ENCODE measurements around the gene SLC6A6. TPM values are rescaled to one million over a fixed set of nuclear protein-coding genes. Genes with fewer than 3 reads are reported as not detected.
"Not testable (repeated sequence)": the region's sequence is repeated elsewhere in the genome, so short reads cannot be mapped to it uniquely, and the experiment has no call there.

Gene SLC6A6
- total RNA-seq, 1 donor from 2014 or later = 37.5 TPM

GRCh38 chr3:14430053-14430452, 27.6 kb downstream of the SLC6A6 start:
- intact Hi-C loops (cut with DNase I) = no loop called here
- DNase-seq (ENCODE audit: low spot score) (no peak), ATAC-seq (no peak)

GRCh38 chr3:14430706-14431451, 28.5 kb downstream of the SLC6A6 start:
- intact Hi-C loops (cut with DNase I) = no loop called here
- no peak for ATAC-seq

DNA sequence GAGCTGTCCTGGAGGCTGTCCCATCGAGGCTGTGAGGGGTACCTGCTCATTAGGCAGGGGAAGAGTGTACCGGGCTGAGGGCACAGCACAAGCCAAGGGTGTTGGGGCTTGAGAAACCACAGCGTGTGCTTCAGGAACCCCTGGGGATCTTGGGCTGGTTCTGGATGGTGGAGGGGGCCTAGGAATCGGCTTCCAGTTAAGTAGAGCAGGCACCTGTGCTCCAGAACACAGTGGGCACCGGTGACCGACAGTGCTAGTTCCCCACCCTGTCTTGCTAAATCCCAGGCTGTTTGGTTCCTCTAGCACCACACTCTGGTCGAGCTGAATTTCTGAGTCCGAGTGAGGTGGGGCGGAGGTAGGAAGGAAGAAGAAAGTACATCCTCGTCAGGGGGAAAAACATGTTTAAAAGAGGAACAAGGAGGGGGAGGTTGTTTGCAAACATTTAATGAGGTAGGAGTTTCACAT, 29.1 kb downstream of the SLC6A6 start:
- intact Hi-C loops (cut with DNase I) = no loop called here
- DNase-seq (ENCODE audit: low spot score) = no peak
- no peak for ATAC-seq

More at GRCh38 chr3:14430706-14431451, 28.5 kb downstream of the SLC6A6 start:
- no peak for DNase-seq (ENCODE audit: low spot score)

DNA sequence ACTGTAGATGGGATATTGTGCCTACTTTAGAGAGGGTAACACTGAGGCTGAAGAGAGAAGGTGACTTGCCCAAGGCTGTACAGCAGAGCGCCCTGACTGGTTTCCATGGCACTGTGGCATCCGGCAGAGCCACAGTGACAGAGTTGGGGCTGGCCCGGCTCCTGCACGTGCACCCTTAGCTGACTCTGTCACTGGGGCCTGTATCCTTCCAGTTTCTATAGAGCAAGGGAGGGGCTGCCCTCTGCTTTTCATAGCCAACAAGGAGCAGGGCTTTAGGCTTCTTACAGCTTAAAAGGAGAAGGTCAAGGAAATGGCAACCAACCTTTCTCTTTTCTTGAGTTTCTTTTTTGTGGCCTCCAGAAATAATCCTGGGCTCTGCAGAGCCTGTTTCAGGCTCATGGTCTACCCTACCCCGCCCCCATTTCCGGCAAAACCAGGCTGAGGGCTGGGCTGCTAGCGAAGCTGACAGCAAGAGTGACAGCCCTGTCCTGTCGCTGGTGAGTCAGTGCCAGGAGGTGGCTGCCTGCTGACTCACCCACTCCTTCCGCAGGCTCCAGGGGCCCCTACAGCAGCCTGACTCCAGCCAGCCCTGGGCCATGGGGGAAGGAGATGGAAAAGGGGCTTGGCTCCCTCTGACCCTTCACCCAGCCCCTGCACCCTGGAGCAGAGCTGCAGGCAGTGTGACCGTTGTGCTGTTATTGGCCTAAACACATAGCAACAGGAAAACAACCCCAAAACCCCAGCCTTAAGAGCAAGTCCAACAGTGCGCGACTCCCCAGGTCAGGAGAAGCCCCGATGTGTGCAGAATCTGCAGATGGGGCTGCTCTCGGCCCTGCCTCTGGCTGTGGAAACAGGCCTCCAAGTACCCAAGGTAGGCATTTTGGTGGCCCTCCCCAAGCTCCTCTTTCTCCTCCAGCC, 29.8 kb downstream of the SLC6A6 start:
- intact Hi-C loops (cut with DNase I) = no loop called here
- DNase-seq (ENCODE audit: low spot score) = peak; percentile 84
- ATAC-seq = peak; percentile 83

DNA sequence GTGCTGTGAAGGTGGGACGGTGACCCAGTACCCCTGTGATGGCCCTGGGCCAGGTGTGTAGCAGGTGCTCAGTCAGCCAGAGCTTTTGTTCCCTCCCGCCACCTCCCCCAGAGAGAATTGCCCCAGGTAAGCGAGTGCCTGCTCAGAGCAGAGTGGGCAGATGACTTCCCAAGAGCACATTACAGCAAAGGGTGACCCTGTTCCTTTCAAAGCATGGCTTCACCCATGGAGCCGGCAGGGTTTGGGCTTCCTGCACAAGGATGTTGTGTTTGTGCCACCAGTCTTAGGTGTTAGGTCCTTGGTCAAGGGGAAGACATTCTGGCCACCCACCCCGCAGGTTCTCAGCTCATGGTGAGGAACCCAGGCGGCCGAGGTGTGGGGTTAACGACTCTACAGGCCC, 30.7 kb downstream of the SLC6A6 start:
- no peak for ATAC-seq
- intact Hi-C loops (cut with DNase I) = no loop called here

GRCh38 chr3:14434126-14434497, 31.7 kb downstream of the SLC6A6 start:
- no peak for ATAC-seq
- no peak for DNase-seq (ENCODE audit: low spot score)

More for the DNA sequence above, 30.7 kb downstream of the SLC6A6 start:
- no peak for DNase-seq (ENCODE audit: low spot score)

DNA sequence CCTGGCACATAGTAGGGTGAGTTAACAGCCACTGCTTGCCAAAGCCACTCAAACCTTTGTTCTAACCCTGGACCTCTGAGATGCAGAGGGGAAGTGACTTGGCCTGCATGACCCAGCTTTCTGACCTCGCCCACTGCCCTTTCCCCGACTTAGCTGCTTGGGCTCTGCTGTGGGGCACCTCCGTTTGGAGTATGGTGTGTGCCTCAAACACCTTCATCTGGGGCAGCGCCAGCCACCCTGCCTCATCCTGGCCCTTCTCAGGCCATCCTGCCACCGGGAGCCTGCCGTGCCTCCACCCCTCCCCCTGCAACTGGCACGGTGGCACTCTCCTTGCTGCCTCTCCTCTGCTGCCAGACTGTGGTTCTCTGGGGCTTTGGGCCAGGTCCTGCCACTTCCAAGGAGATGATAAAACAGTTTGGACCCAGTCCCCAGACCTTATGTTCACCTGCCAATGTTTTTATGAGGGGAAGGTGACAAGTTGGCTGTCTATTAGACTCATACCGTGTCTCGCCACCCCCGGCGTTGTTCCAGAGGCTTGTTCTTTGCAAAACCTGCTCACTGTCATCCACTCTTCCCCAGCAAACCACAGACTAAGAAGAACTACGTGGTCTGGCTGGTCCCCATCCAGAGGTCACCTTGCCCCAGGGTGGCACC, 32.2 kb downstream of the SLC6A6 start:
- intact Hi-C loops (cut with DNase I) = loop anchor here (2.0 kb wide), 1 partner anchor 56 kb away; no protein-coding TSS in a partner anchor
- ATAC-seq = no peak
- DNase-seq (ENCODE audit: low spot score) = no peak

More at GRCh38 chr3:14434126-14434497, 31.7 kb downstream of the SLC6A6 start:
- intact Hi-C loops (cut with DNase I) = loop anchor here (2.0 kb wide), 1 partner anchor 55 kb away; no protein-coding TSS in a partner anchor

- intact Hi-C loops (cut with DNase I) = loop anchor here (2.0 kb wide), 1 partner anchor 57 kb away; no protein-coding TSS in a partner anchor
- DNase-seq (ENCODE audit: low spot score) (no peak), ATAC-seq (no peak)
Observed at GRCh38 chr3:14435175-14436014, 33.0 kb downstream of the SLC6A6 start.

DNA sequence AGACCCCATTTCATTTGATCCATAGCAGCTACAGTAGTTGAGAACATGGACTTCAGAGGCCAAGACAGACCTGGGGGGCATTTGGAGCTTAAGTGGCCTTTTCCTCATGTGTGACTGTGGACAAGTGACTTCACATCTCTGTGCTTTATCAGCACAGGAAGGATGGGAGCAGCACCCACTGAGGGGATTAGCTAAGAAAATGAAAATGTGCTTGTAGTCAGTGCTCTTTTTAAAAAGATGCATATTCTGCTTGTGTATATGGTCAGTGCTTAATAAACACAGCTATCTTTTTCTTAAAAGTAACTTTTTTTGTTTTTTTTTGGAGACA, 34.5 kb downstream of the SLC6A6 start:
- intact Hi-C loops (cut with DNase I) = no loop called here
- no peak for DNase-seq (ENCODE audit: low spot score)
- no peak for ATAC-seq

- intact Hi-C loops (cut with DNase I); ATAC-seq: not testable (repeated sequence)
Observed at GRCh38 chr3:14437705-14438104, 35.3 kb downstream of the SLC6A6 start.

DNA sequence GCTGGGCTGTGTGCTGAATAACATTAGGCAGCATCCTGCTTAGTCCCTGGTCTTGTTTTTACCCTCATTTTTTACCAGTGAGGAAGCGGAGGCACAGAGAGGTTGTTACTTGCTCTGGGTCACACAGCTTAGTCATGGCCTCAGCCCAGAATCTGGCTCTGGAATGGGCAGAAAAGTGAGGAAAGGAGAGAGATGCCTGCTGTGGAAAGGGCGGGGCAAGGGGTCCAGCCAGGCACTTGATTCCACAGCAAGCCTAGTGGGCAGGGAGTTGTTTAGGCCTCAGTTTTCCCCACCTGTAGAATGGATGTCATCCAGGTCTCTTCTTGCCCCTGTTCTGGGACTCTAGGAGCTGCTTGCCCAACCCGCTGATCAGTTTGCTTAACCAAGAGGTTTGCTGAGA, 35.9 kb downstream of the SLC6A6 start:
- DNase-seq (ENCODE audit: low spot score) = no peak

More at GRCh38 chr3:14437705-14438104, 35.3 kb downstream of the SLC6A6 start:
- not testable (repeated sequence) for DNase-seq (ENCODE audit: low spot score)

DNA sequence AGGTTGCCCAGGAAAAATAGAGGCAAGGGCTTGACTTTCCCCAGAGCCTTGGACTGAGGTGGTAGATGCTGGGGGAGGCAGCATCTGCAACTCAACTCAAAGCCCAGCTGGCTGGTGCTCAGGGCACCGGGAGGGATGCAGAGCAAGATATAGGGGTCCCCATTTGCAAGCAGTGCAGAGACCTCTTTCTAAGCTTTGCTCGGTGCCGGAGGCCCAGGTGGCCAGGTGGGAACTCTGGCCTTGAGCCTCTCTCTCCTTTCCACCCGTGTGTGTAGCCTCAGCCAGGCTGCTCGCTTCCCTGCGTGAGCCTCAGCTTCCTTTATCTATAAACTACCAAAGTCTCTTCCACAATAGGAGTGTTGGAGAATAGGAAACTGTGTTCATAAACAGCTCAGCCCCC, 36.5 kb downstream of the SLC6A6 start:
- no peak for ATAC-seq
- intact Hi-C loops (cut with DNase I) = no loop called here
- DNase-seq (ENCODE audit: low spot score) = no peak

More for the DNA sequence above, 35.9 kb downstream of the SLC6A6 start:
- ATAC-seq = no peak
- intact Hi-C loops (cut with DNase I) = no loop called here

DNA sequence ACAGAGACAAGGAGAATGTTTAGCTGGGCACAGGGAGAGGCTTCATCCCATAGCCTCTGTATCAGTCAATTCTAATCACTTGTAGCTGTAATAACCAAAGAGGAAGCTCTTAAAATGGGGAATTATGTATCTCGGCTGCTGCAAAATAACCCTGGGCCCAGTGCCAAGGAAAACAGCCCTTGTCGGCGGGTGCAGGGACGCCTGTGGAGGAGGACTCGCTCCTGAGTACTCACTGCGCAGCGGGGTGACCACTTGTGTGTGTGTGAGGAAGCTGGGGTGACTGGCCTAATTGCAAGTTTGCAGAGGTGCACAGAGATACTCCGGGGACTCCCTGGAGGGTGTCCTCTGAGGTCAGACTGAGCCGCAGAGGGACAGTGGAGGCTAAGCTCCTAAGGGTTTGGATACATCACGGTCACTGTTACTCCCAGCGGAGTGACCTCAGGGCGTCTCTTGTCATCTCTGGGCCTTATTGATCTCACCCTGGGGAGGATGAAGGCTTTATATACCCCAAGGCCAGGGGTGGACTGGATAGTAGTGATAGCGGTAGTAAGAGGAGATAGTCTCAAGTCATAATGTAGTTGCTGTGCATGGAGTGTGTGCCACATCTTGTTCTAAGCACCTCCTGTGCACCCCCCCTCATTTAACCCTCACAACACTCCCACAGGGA, 37.2 kb downstream of the SLC6A6 start:
- peak; percentile 66 for ATAC-seq
- DNase-seq (ENCODE audit: low spot score) = peak; percentile 86
- intact Hi-C loops (cut with DNase I) = no loop called here

GRCh38 chr3:14440168-14440518, 37.7 kb downstream of the SLC6A6 start:
- peak; percentile 5 for ATAC-seq
- intact Hi-C loops (cut with DNase I) = no loop called here
- DNase-seq (ENCODE audit: low spot score) = no peak

DNA sequence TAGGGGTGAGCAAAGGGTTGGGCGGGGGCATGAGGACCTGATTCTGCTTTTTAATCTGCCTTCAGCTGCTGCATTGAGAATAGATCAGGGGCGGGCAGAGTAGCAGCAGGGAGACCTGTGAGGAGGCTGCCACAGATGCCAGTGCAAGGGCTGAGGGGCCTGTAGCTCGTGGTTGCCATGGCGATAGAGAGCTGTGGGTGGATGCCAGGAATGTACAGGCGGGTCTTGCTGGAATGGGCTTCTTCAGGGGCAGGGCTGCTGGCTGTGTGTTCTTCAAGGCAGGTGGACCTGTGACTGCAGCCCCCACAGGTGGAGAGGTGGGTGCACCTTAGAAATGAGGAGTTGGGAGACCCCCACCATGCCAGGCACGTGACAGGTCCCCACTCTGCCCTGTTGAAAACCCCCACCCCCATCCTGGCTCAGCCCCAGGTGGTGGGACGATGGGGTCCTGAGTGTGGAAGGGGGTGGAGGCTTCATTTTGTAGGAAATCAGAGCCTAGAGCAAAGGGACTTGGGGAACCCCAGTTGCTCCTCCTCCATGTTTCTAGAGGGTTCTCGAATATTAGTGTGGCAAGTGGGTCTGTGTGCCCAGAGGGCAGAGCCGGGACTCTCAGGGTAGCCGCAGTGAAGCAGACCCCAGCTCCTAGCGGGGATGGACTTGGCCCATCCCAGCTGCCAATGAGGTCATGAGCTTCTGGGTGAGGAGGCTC, 38.3 kb downstream of the SLC6A6 start:
- ATAC-seq = no peak
- intact Hi-C loops (cut with DNase I) = no loop called here

DNA sequence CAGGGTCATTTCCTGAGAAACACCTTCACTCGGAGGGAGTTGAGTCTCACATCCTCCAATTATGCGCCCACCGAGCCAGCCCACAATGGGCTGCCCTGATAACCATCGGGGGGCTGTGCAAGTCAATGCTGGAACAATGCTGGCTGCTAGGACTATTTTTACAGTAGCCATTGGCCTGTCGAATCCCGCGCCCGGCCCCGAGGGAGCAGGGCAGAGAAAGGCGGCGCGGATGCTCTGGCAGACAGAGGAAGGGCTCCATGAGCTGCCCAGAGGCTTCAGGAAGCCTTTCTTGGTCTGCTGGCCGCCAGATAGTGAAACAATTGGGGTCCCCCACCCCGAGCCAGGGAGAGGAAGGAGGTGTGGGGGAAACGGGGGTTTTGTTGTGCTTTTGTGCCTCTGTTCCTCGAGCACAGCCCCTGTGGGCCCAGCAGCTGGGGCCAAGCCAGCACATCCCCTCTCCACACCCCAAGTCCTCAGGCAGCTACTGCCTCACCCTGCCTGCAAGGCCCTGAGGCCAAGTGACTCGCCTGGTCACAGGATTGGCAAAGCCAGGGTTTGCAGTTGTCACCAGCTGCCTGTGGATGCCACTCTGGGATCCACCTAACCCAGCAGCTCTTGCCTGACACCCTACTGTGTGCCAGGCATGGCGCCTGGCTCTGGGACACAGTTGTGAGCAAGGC, 39.0 kb downstream of the SLC6A6 start:
- intact Hi-C loops (cut with DNase I) = no loop called here
- no peak for ATAC-seq

More for the DNA sequence above, 38.3 kb downstream of the SLC6A6 start:
- no peak for DNase-seq (ENCODE audit: low spot score)

GRCh38 chr3:14441920-14442300, 39.5 kb downstream of the SLC6A6 start:
- ATAC-seq = no peak
- intact Hi-C loops (cut with DNase I) = no loop called here
- no peak for DNase-seq (ENCODE audit: low spot score)

More for the DNA sequence above, 39.0 kb downstream of the SLC6A6 start:
- DNase-seq (ENCODE audit: low spot score) = no peak

All from sciatic nerve (tissue), 2 donors.